ENCODE measurements around the gene KIAA1328.
"Not testable (repeated sequence)": the region's sequence is repeated elsewhere in the genome, so short reads cannot be mapped to it uniquely, and the experiment has no call there.

KIAA1328 gene

GRCh38 chr18:36888778-36889177 is 59.9 kb downstream of the KIAA1328 start:
- no peak for DNase-seq

GRCh38 chr18:36889321-36889720 is 60.4 kb downstream of the KIAA1328 start:
- DNase-seq = no peak

- no peak for DNase-seq
Measured at GRCh38 chr18:36889742-36890141, 60.8 kb downstream of the KIAA1328 start.

GRCh38 chr18:36890598-36890997 is 61.7 kb downstream of the KIAA1328 start:
- DNase-seq = no peak

GRCh38 chr18:36893227-36893626 is 64.3 kb downstream of the KIAA1328 start:
- DNase-seq = no peak

- DNase-seq = no peak
Measured at GRCh38 chr18:36895606-36896005, 66.7 kb downstream of the KIAA1328 start.

- DNase-seq = no peak
Measured at GRCh38 chr18:36897253-36897652, 68.3 kb downstream of the KIAA1328 start.

- DNase-seq = no peak
Measured at GRCh38 chr18:36899289-36899688, 70.4 kb downstream of the KIAA1328 start.

- DNase-seq = no peak
Measured at GRCh38 chr18:36900466-36900865, 71.5 kb downstream of the KIAA1328 start.

- no peak for DNase-seq
Measured at GRCh38 chr18:36901277-36901701, 72.4 kb downstream of the KIAA1328 start.

GRCh38 chr18:36903215-36903928 is 74.4 kb downstream of the KIAA1328 start:
- no peak for DNase-seq

- DNase-seq = no peak
Measured at GRCh38 chr18:36905571-36905970, 76.6 kb downstream of the KIAA1328 start.

- DNase-seq = not testable (repeated sequence)
Measured at GRCh38 chr18:36909282-36909681, 80.4 kb downstream of the KIAA1328 start.

GRCh38 chr18:36912887-36913286 is 84.0 kb downstream of the KIAA1328 start:
- DNase-seq = no peak

- no peak for DNase-seq
Measured at GRCh38 chr18:36917907-36918306, 89.0 kb downstream of the KIAA1328 start.

- no peak for DNase-seq
Measured at GRCh38 chr18:36929601-36930000, 100.7 kb downstream of the KIAA1328 start.

GRCh38 chr18:36931106-36931505 is 102.2 kb downstream of the KIAA1328 start:
- no peak for DNase-seq

GRCh38 chr18:36933552-36933951 is 104.6 kb downstream of the KIAA1328 start:
- DNase-seq = no peak

GRCh38 chr18:36934884-36935283 is 106.0 kb downstream of the KIAA1328 start:
- DNase-seq = no peak

- peak; percentile 56 for DNase-seq
Measured at GRCh38 chr18:36942264-36942663, 113.3 kb downstream of the KIAA1328 start.

GRCh38 chr18:36947820-36948348 is 119.0 kb downstream of the KIAA1328 start:
- no peak for DNase-seq

GRCh38 chr18:36950282-36950681 is 121.4 kb downstream of the KIAA1328 start:
- DNase-seq = no peak

GRCh38 chr18:36950960-36951359 is 122.0 kb downstream of the KIAA1328 start:
- DNase-seq = no peak

GRCh38 chr18:36953047-36953446 is 124.1 kb downstream of the KIAA1328 start:
- no peak for DNase-seq

- no peak for DNase-seq
Measured at GRCh38 chr18:36960038-36960437, 131.1 kb downstream of the KIAA1328 start.

Measured in NCI-H748 treated with DMSO at 0.1 percent for 48 hours (cell line).